ENCODE data around the gene GPC6.

DNA sequence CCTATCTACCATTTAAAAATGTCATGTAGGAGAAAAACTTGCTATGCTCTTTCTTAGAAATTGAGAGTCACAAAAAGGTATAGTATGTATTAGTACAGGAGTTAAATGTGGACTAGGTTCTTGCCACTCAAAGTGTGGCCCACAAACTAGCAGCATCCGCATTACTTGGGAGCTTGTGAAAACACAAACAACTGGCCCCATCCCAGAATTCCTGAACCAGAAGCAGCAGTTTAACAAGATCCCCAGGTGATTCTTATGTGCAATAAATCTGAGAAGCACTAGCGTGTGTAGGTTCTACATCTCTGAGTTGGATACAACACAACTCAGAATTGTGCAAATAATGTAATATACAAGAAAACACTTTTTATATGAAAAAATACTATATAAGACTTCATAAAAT, 927.0 kb downstream of the GPC6 start:
- TF ChIP-seq, protein P1, sequence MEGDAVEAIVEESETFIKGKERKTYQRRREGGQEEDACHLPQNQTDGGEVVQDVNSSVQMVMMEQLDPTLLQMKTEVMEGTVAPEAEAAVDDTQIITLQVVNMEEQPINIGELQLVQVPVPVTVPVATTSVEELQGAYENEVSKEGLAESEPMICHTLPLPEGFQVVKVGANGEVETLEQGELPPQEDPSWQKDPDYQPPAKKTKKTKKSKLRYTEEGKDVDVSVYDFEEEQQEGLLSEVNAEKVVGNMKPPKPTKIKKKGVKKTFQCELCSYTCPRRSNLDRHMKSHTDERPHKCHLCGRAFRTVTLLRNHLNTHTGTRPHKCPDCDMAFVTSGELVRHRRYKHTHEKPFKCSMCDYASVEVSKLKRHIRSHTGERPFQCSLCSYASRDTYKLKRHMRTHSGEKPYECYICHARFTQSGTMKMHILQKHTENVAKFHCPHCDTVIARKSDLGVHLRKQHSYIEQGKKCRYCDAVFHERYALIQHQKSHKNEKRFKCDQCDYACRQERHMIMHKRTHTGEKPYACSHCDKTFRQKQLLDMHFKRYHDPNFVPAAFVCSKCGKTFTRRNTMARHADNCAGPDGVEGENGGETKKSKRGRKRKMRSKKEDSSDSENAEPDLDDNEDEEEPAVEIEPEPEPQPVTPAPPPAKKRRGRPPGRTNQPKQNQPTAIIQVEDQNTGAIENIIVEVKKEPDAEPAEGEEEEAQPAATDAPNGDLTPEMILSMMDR (IDR thresholded peaks at IDR 0.05), result no peak
- TF ChIP-seq RXRA (IDR thresholded peaks at IDR 0.05; ENCODE audit: borderline replicate concordance, low read depth), result no peak
- TF ChIP-seq TAF1 (IDR thresholded peaks at IDR 0.05; ENCODE audit: borderline replicate concordance, low read depth, low read length), result no peak
- TF ChIP-seq EZH2phosphoT487 (IDR thresholded peaks at IDR 0.05; ENCODE audit: borderline replicate concordance, low read depth), result no peak
- TF ChIP-seq RFX5 (IDR thresholded peaks at IDR 0.05; ENCODE audit: low read length), result no peak
- no peak for TF ChIP-seq POLR2AphosphoS5 (IDR thresholded peaks at IDR 0.05; ENCODE audit: low read depth, low read length)
- TF ChIP-seq, protein P2, sequence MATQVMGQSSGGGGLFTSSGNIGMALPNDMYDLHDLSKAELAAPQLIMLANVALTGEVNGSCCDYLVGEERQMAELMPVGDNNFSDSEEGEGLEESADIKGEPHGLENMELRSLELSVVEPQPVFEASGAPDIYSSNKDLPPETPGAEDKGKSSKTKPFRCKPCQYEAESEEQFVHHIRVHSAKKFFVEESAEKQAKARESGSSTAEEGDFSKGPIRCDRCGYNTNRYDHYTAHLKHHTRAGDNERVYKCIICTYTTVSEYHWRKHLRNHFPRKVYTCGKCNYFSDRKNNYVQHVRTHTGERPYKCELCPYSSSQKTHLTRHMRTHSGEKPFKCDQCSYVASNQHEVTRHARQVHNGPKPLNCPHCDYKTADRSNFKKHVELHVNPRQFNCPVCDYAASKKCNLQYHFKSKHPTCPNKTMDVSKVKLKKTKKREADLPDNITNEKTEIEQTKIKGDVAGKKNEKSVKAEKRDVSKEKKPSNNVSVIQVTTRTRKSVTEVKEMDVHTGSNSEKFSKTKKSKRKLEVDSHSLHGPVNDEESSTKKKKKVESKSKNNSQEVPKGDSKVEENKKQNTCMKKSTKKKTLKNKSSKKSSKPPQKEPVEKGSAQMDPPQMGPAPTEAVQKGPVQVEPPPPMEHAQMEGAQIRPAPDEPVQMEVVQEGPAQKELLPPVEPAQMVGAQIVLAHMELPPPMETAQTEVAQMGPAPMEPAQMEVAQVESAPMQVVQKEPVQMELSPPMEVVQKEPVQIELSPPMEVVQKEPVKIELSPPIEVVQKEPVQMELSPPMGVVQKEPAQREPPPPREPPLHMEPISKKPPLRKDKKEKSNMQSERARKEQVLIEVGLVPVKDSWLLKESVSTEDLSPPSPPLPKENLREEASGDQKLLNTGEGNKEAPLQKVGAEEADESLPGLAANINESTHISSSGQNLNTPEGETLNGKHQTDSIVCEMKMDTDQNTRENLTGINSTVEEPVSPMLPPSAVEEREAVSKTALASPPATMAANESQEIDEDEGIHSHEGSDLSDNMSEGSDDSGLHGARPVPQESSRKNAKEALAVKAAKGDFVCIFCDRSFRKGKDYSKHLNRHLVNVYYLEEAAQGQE (IDR thresholded peaks at IDR 0.05; ENCODE audit: low read depth, low read length), result no peak
